Lower lobe of right lung (tissue), 2 donors: ENCODE measurements around the gene IGLON5. TPM values are rescaled to one million over a fixed set of nuclear protein-coding genes. Genes with fewer than 3 reads are reported as not detected.

Source experiments
- ATAC-seq, 2 donors: fragments of 200-7000 bp; cut with Tn5 transposase; one replicate each; pipeline ENCODE4 v1.9.1; 2020 to 2022; ENCODE audit warnings: mild to moderate bottlenecking in 2 of 2, moderate library complexity in 2 of 2
- DNase-seq: peaks from one replicate; pipeline ENCODE4 v3.0.0-alpha.2; 2020
- H3K27ac ChIP-seq: fragments of 200-600 bp; one replicate; pipeline ENCODE4 v1.8.0; 2022
- H3K27me3 ChIP-seq: fragments of 200-600 bp; one replicate; pipeline ENCODE4 v1.8.0; 2022; ENCODE audit warnings: low read depth
- H3K36me3 ChIP-seq: fragments of 200-600 bp; one replicate; pipeline ENCODE4 v1.8.0; 2022; ENCODE audit warnings: mild to moderate bottlenecking
- H3K4me1 ChIP-seq: fragments of 200-600 bp; one replicate; pipeline ENCODE4 v1.8.0; 2022
- H3K4me3 ChIP-seq: fragments of 200-600 bp; one replicate; pipeline ENCODE4 v1.8.0; 2022; ENCODE audit warnings: mild to moderate bottlenecking
- H3K9me3 ChIP-seq: fragments of 200-600 bp; one replicate; pipeline ENCODE4 v1.8.0; 2022
- CTCF ChIP-seq: fragments of 200-600 bp; IDR thresholded peaks from one replicate; pipeline ENCODE4 v1.8.0; 2022; ENCODE audit warnings: antibody characterized with exemption, mild to moderate bottlenecking
- intact Hi-C: fragments of 100-400 bp; cut with DNase I; formaldehyde crosslinking; loops from one replicate; pipeline ENCODE4 v1.11.0; 2022
- total RNA-seq: library from RNA; stranded (reverse); fragmentation: NEBNext Ultra II Directional; extraction: Animal tissue kit (Norgen Biotek cat#: 25700); gene quantifications from one replicate; pipeline ENCODE4 v1.2.1, GENCODE V29; 2021
- donor health status: DM: no; HTN: yes; CAD: no; lungs with severe emphysema.

IGLON5 gene
- total RNA-seq, 1 donor from 2014 or later, result not detected

DNA sequence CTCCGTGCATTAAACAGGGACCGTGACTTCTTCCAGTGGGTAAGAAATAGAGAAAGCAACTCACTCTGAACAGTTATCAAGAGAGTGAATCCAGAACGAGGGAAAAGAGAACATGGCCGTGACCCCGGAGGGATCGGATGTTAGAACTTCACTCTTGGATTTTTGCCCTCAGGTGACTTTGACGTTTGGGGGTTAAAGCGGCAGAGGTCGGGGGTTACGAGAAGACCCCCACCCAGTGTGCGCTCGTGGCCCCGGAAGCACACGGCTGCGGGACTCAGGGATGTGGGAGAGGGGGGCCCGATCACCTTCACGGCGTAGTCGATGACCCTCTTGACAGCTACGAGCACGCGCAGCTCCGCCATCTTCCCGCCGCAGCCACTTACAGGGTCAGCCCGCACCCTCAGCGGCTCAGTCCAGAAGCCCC lies 54.5 kb downstream of the IGLON5 start, which contains the start of gene ETFB:
ETFB (minus strand) TSS at position 424 of the 424 bp plus-strand sequence; CDS start at position 362, 62 bp downstream.
- H3K9me3 ChIP-seq, result no peaks in the 10 kb centered on the region
- TF ChIP-seq CTCF, result no peak
- no peaks in the 10 kb centered on the region for H3K36me3 ChIP-seq
- DNase-seq (no peak), ATAC-seq (no peak)
- H3K4me3 ChIP-seq, result peak within 1 kb of the TSS; percentile 86
- intact Hi-C loops, result no loop called here
- peak within 1 kb of the TSS; percentile 95 for H3K27ac ChIP-seq
- H3K4me1 ChIP-seq, result peaks cover 41% of the 10 kb centered on the region
- no peaks in the 10 kb centered on the region for H3K27me3 ChIP-seq

DNA sequence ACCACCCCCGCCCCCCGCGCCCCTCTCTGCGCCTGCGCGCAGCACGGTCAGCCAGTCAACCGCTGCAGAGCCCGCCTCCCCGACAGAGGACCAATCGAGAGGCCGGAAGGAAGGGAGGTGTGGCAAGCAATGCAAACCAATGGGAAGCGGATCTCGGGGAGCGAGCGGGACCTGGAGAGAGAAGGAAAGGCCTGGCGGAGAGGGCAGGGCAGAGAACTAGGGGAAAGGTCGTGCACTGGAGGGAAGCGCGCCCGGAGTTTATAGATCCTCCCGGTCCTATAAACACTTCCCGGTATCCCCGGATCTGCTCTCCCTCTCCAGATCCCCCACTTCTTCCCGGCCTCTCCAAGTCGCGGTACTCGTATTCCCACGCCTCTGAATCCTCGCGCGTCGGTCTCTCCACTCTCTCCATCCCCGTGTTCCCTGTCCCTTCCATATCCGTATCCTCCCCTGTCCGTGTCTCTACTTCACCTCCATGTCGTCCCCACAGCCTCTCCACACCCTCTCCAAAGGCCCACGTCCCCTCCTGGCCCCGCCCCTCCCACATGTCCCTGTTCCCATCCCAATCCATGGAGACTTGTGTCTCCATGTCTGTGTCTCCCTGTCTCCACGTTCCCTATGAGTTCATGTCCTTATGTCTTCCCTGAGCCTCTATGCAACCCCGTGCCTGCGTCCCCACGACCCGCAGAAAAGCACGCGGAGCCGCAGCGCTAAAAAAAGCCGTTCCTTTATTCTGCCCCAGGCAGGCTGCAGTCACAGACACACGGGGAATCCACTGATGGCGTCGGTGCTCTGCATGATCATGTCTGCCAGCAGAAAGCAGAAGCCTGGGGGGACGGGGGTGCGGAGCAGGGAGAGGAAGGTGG lies 55.2 kb downstream of the IGLON5 start:
- Histone ChIP-seq H3K4me1 (peaks cover 41% of the 10 kb centered on the region), H3K27me3 (no peaks in the 10 kb centered on the region), H3K27ac (peak overlapping the region; percentile 95), H3K9me3 (no peaks in the 10 kb centered on the region), H3K36me3 (no peaks in the 10 kb centered on the region), H3K4me3 (peak overlapping the region; percentile 86)
- intact Hi-C loops, result no loop called here
- TF ChIP-seq CTCF, result no peak
- ATAC-seq (peak; percentile 87 to 89), DNase-seq (peak; percentile 99)

GRCh38 chr19:51367255-51367564 lies 55.8 kb downstream of the IGLON5 start:
- DNase-seq (peak; percentile 70), ATAC-seq (no peak)
- Histone ChIP-seq H3K9me3 (no peaks in the 10 kb centered on the region), H3K4me3 (peak overlapping the region; percentile 86), H3K27me3 (no peaks in the 10 kb centered on the region), H3K4me1 (peaks cover 41% of the 10 kb centered on the region), H3K36me3 (no peaks in the 10 kb centered on the region), H3K27ac (peak overlapping the region; percentile 95)
- intact Hi-C loops, result no loop called here
- TF ChIP-seq CTCF, result no peak

GRCh38 chr19:51367565-51368365 lies 56.3 kb downstream of the IGLON5 start:
- no peak for TF ChIP-seq CTCF
- Histone ChIP-seq H3K4me1 (peaks cover 35% of the 10 kb centered on the region), H3K9me3 (no peaks in the 10 kb centered on the region), H3K27me3 (no peaks in the 10 kb centered on the region), H3K36me3 (no peaks in the 10 kb centered on the region), H3K4me3 (peak overlapping the region; percentile 86), H3K27ac (peak overlapping the region; percentile 95)
- intact Hi-C loops, result no loop called here
- ATAC-seq (peak; percentile 92 to 96), DNase-seq (peak; percentile 99)

GRCh38 chr19:51368366-51369282 lies 57.2 kb downstream of the IGLON5 start, which contains the start of gene CLDND2:
Gene CLDND2, minus strand, starts transcription at chr19:51369003. Its CDS starts 426 bp downstream, at chr19:51368577.
- Histone ChIP-seq H3K4me3 (peak within 1 kb of the TSS; percentile 86), H3K9me3 (no peaks in the 10 kb centered on the region), H3K36me3 (no peaks in the 10 kb centered on the region), H3K27ac (peak within 1 kb of the TSS; percentile 95), H3K27me3 (no peaks in the 10 kb centered on the region), H3K4me1 (peaks cover 29% of the 10 kb centered on the region)
- no peak for TF ChIP-seq CTCF
- DNase-seq, result no peak
- ATAC-seq, result no peak
- intact Hi-C loops, result no loop called here
